Endothelial cell of umbilical vein (primary cell): ENCODE measurements around the gene CCDC9B. TPM values are rescaled to one million over a fixed set of nuclear protein-coding genes. Genes with fewer than 3 reads are reported as not detected.

Source experiments
- BruUV-seq: library from RNA; stranded (reverse); fragments of 400-500 nt; replicated peaks from 2 replicates; lab custom pipeline; 2021; lab: Mats Ljungman, UMichigan
- CTCF ChIA-PET: fragments of 300-600, 350-600 bp; sonication (Branson Sonifier 250); formaldehyde crosslinking; loops from one replicate; lab custom pipeline; 2021; ENCODE audit warnings: antibody characterized with exemption, inconsistent platforms; lab: Charles Lee
- POLR2A ChIA-PET: fragments of 300-600, 350-600 bp; sonication (Branson Sonifier 250); formaldehyde crosslinking; loops from one replicate; lab custom pipeline; 2021; ENCODE audit warnings: antibody characterized with exemption, inconsistent platforms; lab: Charles Lee
- DNase-seq: peaks from one replicate; pipeline ENCODE4 v3.0.0-alpha.2; 2011; ENCODE audit warnings: low read depth, low spot score
- FAIRE-seq: peaks from 2 replicates; lab custom pipeline; 2011; peaks lifted over from hg19 to GRCh38; lab: Jason Lieb, UNC
- H2AFZ ChIP-seq: 2 replicates; pipeline ENCODE4 v1.6.0; 2012; ENCODE audit warnings: low read depth, low read length, control low read depth, inconsistent platforms
- H3K27ac ChIP-seq: 2 replicates; pipeline ENCODE4 v1.5.1; 2011; ENCODE audit warnings: low read depth, mild to moderate bottlenecking, control low read depth, low read length, moderate library complexity; ENCODE audit not compliant: insufficient read depth
- H3K27me3 ChIP-seq, 2 experiments: 2 replicates each; pipeline versions ENCODE4 v1.6.0 to v1.6.1; 2011; ENCODE audit warnings: low read length in 2 of 2, mixed read lengths in 1 of 2; ENCODE audit not compliant: control insufficient read depth in 2 of 2, insufficient read depth in 2 of 2
- H3K36me3 ChIP-seq, 2 experiments: 2 replicates in 1 of 2; 3 replicates in 1 of 2; pipeline ENCODE4 v1.5.1; 2011; ENCODE audit warnings: low read length in 2 of 2, mild to moderate bottlenecking in 1 of 2, moderate library complexity in 1 of 2; ENCODE audit not compliant: control insufficient read depth in 2 of 2, insufficient read depth in 2 of 2; ENCODE audit errors: extremely low read depth in 1 of 2
- H3K4me1 ChIP-seq: 3 replicates; pipeline ENCODE4 v1.5.1; 2011; ENCODE audit warnings: mild to moderate bottlenecking, low read length; ENCODE audit not compliant: control insufficient read depth, insufficient read depth; ENCODE audit errors: extremely low read depth
- H3K4me2 ChIP-seq: 2 replicates; pipeline ENCODE4 v1.6.1; 2011; ENCODE audit warnings: low read length, control low read depth, mixed read lengths; ENCODE audit not compliant: insufficient read depth
- H3K4me3 ChIP-seq, 3 experiments: fragments of 200-600 bp in 1 of 3; sonication (generic), shearing (Covaris generic) in 1 of 3; replicated peaks in 1 of 3; 2 replicates each; pipeline ENCODE4 v1.5.1; 2011 to 2016; ENCODE audit warnings: control low read depth in 3 of 3, low read length in 3 of 3, mild to moderate bottlenecking in 2 of 3, inconsistent platforms in 1 of 3, low read depth in 1 of 3, moderate library complexity in 1 of 3; ENCODE audit not compliant: insufficient read depth in 1 of 3
- H3K79me2 ChIP-seq: 2 replicates; pipeline ENCODE4 v1.6.0; 2012; ENCODE audit warnings: low read length, inconsistent platforms; ENCODE audit not compliant: control insufficient read depth, insufficient read depth
- H3K9ac ChIP-seq: replicated peaks from 2 replicates; pipeline ENCODE3; 2011; ENCODE audit warnings: low read length, control low read depth; ENCODE audit not compliant: insufficient read depth; ENCODE audit errors: extremely low read depth
- H3K9me1 ChIP-seq: replicated peaks from 3 replicates; pipeline ENCODE4 v1.6.0; 2011; ENCODE audit warnings: mild to moderate bottlenecking, low read length; ENCODE audit not compliant: control insufficient read depth, insufficient read depth; ENCODE audit errors: extremely low read depth
- H3K9me3 ChIP-seq: replicated peaks from 2 replicates; pipeline ENCODE4 v1.5.1; 2012; ENCODE audit warnings: low read length, inconsistent platforms; ENCODE audit not compliant: control insufficient read depth, insufficient read depth
- H4K20me1 ChIP-seq: replicated peaks from 2 replicates; pipeline ENCODE3; 2011; ENCODE audit warnings: mild to moderate bottlenecking, low read length; ENCODE audit not compliant: control insufficient read depth, insufficient read depth; ENCODE audit errors: extremely low read depth
- CTCF ChIP-seq, 2 donors: IDR thresholded peaks; 1 replicate in 1 of 2; 2 replicates in 1 of 2; pipeline ENCODE4 v1.5.1; 2011; ENCODE audit warnings: low read length in 2 of 2, mild to moderate bottlenecking in 2 of 2, moderate library complexity in 2 of 2, control low read depth in 1 of 2, inconsistent platforms in 1 of 2, low read depth in 1 of 2; ENCODE audit not compliant: insufficient read depth in 1 of 2; ENCODE audit errors: extremely low read depth in 1 of 2
- EZH2 ChIP-seq: IDR thresholded peaks from 2 replicates; pipeline ENCODE4 v1.6.1; 2012; ENCODE audit warnings: borderline replicate concordance, low read depth, mild to moderate bottlenecking, moderate library complexity, low read length, inconsistent platforms; ENCODE audit not compliant: severe bottlenecking
- FOS ChIP-seq: IDR thresholded peaks from 2 replicates; pipeline ENCODE4 v1.6.1; 2011; ENCODE audit warnings: mild to moderate bottlenecking, low read length, moderate library complexity, borderline replicate concordance; ENCODE audit not compliant: insufficient read depth
- GATA2 ChIP-seq: IDR thresholded peaks from 2 replicates; pipeline ENCODE4 v1.7.0; 2011; ENCODE audit warnings: low read depth, mild to moderate bottlenecking, moderate library complexity, mixed read lengths, low read length; ENCODE audit not compliant: insufficient read length, insufficient read depth
- JUN ChIP-seq: IDR thresholded peaks from 2 replicates; pipeline ENCODE4 v1.6.1; 2011; ENCODE audit warnings: borderline replicate concordance, low read depth; ENCODE audit not compliant: insufficient read length, insufficient read depth
- MAX ChIP-seq: IDR thresholded peaks from 2 replicates; pipeline ENCODE4 v1.6.1; 2011; ENCODE audit not compliant: insufficient read depth, insufficient read length
- MYC ChIP-seq: IDR thresholded peaks from one replicate; pipeline ENCODE4 v1.6.1; 2011; ENCODE audit warnings: mild to moderate bottlenecking, low read depth, low read length
- POLR2A ChIP-seq: IDR thresholded peaks from 2 replicates; pipeline ENCODE4 v1.6.1; 2012; ENCODE audit warnings: low read depth, mild to moderate bottlenecking, control low read depth, low read length
- POLR2AphosphoS5 ChIP-seq: IDR thresholded peaks from 2 replicates; pipeline ENCODE4 v1.6.1; 2012; ENCODE audit warnings: low read depth, mild to moderate bottlenecking, control low read depth, low read length, moderate library complexity; ENCODE audit not compliant: insufficient read depth
- dilution Hi-C: fragments of 300-500 bp; cut with MboI; formaldehyde crosslinking; loops from one replicate; pipeline ENCODE4 v1.15.0; 2019; ENCODE audit warnings: low sequenced_read_pairs; ENCODE audit not compliant: extremely low pct_ligation_motif_present
- intact Hi-C: fragments of 100-400 bp; cut with micrococcal nuclease; formaldehyde crosslinking; loops from one replicate; pipeline ENCODE4 v1.10.0; 2022
- polyA plus RNA-seq, 4 experiments: library from polyadenylated mRNA; depleted of rRNA in 3 of 4; stranded (reverse) in 3 of 4; unstranded in 1 of 4; fragments of >200 nt; gene quantifications; 2 replicates each; pipeline versions ENCODE4 v1.2.1 to v1.2.3, GENCODE V29; 2011 to 2012; ENCODE audit warnings: missing spikeins in 1 of 4
- total RNA-seq: library from RNA; stranded (reverse); gene quantifications from 2 replicates; pipeline ENCODE4 v1.2.3, GENCODE V29; 2021

The CCDC9B gene
- total and polyA plus RNA-seq, 2 donors (not counting 3 experiments of a cell fraction or from before 2014, with no cell fraction given), result 7.6 to 46.0 TPM

- Histone ChIP-seq H3K79me2 (no peaks in the 10 kb centered on the region), H3K4me2 (peak overlapping the region; percentile 86), H3K36me3 (no peaks in the 10 kb centered on the region), H3K9me3 (no peaks in the 10 kb centered on the region), H3K4me3 (no peak overlapping the region), H4K20me1 (no peaks in the 10 kb centered on the region), H3K4me1 (peaks cover 8% of the 10 kb centered on the region), H3K27ac (no peak overlapping the region), H3K9ac (no peak overlapping the region), H2AFZ (no peak overlapping the region), H3K27me3 (peaks cover 9 to 13% of the 10 kb centered on the region in 2 experiments), H3K9me1 (no peaks in the 10 kb centered on the region)
- dilution Hi-C loops (no loop called here), intact Hi-C loops (no loop called here)
- BruUV-seq, result no TSS peak
- POLR2A ChIA-PET, result no interaction called here
- DNase-seq, result no peak
- CTCF ChIA-PET, result interaction anchor here (1.1 to 6.4 kb wide), 10 partner anchors 9 to 502 kb away, joined by 3 to 82 read pairs (median 6); partner anchors contain the start of gene CCDC9B
- no peak for FAIRE-seq
- TF ChIP-seq MYC (no peak), MAX (no peak), EZH2 (no peak), GATA2 (no peak), POLR2A (no peak), JUN (no peak), CTCF (IDR thresholded peaks at IDR 0.05; ENCODE audit: extremely low read depth in 1 of 2, insufficient read depth in 1 of 2, low read depth in 1 of 2, low read length in 2 of 2) (no peak), FOS (no peak), POLR2AphosphoS5 (no peak)
These were observed 16.5 kb upstream of the CCDC9B start for GRCh38 chr15:40357246-40357645.
